ENCODE results near the gene FADS3.
A peak's percentile ranks its signal among the peaks of the same experiment; 100 is the strongest.

The FADS3 gene

DNA sequence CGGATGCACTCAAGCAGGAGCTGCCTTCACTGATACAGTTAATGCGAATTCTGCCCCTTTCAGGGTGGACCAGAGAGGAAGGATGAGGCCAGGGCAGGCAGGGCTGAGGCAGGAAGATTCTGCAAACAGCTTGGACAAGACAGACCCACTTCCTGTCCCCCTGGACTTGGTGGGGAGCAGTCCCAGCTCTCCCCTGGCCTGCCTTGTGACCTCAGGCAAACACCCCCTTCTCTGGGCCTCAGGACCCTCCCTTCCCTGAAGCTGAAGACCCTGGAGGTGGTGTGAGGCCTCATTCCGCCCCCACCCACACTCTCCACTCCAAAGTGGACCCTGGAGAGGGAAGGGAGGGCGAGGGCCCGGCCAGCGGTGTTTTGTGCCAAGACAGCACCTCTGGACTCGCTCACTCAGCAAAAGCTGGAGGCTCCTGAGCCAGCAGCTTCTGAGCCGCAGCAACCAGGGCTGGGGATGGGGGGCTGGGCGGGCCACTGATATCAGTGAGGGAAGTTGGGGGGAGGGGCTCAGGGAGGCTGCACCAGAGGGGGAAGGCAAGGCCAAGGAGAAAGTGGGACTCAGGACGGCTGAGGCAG is 17.5 kb upstream of the FADS3 start:
- Mint-ChIP-seq H3K36me3 (ENCODE audit: low read depth) (no peaks in the 10 kb centered on the region), H3K27ac (no peak overlapping the region), H3K9me3 (no peaks in the 10 kb centered on the region), H3K27me3 (ENCODE audit: low read depth) (peaks cover 6% of the 10 kb centered on the region), H3K4me3 (no peak overlapping the region), H3K4me1 (ENCODE audit: low read depth) (no peaks in the 10 kb centered on the region)
- no peak for DNase-seq (ENCODE audit: low spot score)

DNA sequence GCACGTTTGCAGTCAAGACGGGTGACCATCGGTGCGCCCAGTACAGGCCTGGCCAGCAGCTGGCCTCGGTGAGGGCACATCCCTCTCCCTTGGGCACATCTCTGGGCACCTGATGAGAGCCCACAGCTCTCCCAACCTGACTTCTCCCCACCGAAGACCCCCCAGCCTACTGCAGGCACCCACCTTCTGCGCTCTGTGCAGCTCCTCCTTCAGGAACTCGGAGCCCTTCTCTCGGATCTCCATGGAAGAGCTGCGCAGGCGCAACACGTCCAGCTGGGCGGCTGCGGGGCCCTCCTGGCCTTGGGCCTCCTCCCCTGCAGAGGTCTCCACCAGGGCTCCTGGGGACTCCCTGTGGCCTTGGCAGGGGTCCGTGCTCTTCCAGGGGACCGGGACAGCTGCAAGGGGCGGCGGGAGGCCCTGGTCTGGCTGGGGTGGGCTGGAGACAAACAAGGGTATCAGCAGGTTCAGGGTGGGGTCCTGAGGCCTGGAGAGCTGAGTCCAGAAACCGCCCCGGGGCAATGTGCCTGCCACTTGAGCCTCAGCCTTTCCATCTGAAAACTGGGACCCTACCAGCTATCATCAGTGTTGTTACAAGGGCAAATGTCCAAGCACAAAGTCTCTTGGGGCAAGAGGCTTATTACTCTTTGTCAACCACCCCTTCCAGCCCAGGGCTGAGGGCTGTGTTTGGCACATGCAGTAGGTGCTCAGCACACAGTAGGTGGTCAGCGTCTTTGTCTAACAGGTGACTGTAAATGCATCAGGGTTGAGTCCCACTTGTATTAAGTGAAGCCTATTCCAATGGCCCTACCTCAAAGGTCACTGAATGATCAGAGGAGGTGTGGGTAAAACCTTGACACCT is 16.8 kb upstream of the FADS3 start:
- Mint-ChIP-seq H3K27ac (no peak overlapping the region), H3K4me3 (no peak overlapping the region), H3K36me3 (ENCODE audit: low read depth) (no peaks in the 10 kb centered on the region), H3K9me3 (no peaks in the 10 kb centered on the region), H3K4me1 (ENCODE audit: low read depth) (no peaks in the 10 kb centered on the region), H3K27me3 (ENCODE audit: low read depth) (peaks cover 4% of the 10 kb centered on the region)
- DNase-seq (ENCODE audit: low spot score) = no peak

DNA sequence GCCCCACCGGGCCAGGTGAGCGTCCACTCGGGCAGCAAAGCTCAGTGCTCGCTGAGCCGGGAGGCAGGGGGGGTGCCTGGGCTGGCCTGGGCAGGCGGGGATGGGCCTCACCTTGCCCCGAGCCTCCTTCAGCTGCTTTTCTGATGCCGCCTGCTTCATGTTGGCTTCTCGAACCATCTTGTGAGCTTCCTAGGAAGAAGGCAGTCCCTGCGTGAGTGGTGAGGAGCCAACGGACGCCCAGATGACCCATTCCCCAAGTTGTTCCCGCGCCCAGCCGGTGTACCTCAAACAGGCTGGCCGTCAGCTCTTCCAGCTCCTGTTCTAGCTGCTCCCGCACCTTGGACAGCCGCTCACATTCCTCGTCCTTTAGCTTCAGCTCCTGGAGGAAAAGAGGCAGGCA is 15.9 kb upstream of the FADS3 start:
- no peaks in the 10 kb centered on the region for H3K36me3 Mint-ChIP-seq (ENCODE audit: low read depth)
- H3K27me3 Mint-ChIP-seq (ENCODE audit: low read depth) = peaks cover 4% of the 10 kb centered on the region
- H3K4me1 Mint-ChIP-seq (ENCODE audit: low read depth) = no peaks in the 10 kb centered on the region
- H3K9me3 Mint-ChIP-seq = no peaks in the 10 kb centered on the region
- no peak for DNase-seq (ENCODE audit: low spot score)
- H3K4me3 Mint-ChIP-seq = no peak overlapping the region
- H3K27ac Mint-ChIP-seq = no peak overlapping the region

GRCh38 chr11:61906522-61906909 is 15.2 kb upstream of the FADS3 start:
- DNase-seq (ENCODE audit: low spot score) = no peak
- Mint-ChIP-seq H3K27ac (no peak overlapping the region), H3K4me1 (ENCODE audit: low read depth) (no peaks in the 10 kb centered on the region), H3K9me3 (no peaks in the 10 kb centered on the region), H3K4me3 (no peak overlapping the region), H3K36me3 (ENCODE audit: low read depth) (no peaks in the 10 kb centered on the region), H3K27me3 (ENCODE audit: low read depth) (peaks cover 4% of the 10 kb centered on the region)

GRCh38 chr11:61905801-61906521 is 14.6 kb upstream of the FADS3 start:
- no peak overlapping the region for H3K4me3 Mint-ChIP-seq
- no peak overlapping the region for H3K27ac Mint-ChIP-seq
- H3K9me3 Mint-ChIP-seq = no peaks in the 10 kb centered on the region
- no peaks in the 10 kb centered on the region for H3K36me3 Mint-ChIP-seq (ENCODE audit: low read depth)
- no peaks in the 10 kb centered on the region for H3K4me1 Mint-ChIP-seq (ENCODE audit: low read depth)
- H3K27me3 Mint-ChIP-seq (ENCODE audit: low read depth) = peaks cover 4% of the 10 kb centered on the region
- DNase-seq (ENCODE audit: low spot score) = no peak

DNA sequence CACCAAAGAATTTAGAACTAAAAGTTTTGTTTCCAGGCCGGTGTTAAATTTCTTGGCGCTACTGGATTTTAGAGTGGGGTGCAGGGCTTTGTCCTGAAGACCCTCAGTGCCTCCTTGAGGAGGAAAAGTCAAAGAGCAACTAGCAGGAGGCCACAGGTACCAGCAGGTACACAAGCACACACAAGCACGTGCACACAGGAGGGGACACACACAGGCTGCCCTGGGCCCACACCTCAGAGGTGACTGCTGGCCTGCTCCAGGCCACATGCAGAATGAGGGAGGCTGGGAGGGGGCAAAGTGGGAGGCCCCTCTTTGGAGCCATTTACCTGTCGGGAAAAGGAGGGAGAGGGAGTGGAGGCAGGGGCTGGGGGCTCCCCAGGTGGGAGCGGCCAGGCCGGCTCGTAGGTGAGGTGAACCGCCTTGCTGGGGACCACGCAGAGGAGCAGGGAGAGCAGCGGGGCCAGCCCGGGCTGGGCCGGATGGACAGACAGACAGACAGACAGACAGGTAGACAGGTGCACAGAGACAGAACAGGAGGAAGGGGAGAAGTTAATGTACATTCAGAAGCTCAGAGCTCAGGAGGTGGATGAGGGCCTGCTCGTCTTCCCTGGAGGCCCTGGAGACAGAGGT is 13.8 kb upstream of the FADS3 start:
- H3K4me1 Mint-ChIP-seq (ENCODE audit: low read depth) = no peaks in the 10 kb centered on the region
- peaks cover 4% of the 10 kb centered on the region for H3K27me3 Mint-ChIP-seq (ENCODE audit: low read depth)
- H3K36me3 Mint-ChIP-seq (ENCODE audit: low read depth) = no peaks in the 10 kb centered on the region
- no peaks in the 10 kb centered on the region for H3K9me3 Mint-ChIP-seq
- no peak overlapping the region for H3K27ac Mint-ChIP-seq
- no peak for DNase-seq (ENCODE audit: low spot score)
- no peak overlapping the region for H3K4me3 Mint-ChIP-seq

DNA sequence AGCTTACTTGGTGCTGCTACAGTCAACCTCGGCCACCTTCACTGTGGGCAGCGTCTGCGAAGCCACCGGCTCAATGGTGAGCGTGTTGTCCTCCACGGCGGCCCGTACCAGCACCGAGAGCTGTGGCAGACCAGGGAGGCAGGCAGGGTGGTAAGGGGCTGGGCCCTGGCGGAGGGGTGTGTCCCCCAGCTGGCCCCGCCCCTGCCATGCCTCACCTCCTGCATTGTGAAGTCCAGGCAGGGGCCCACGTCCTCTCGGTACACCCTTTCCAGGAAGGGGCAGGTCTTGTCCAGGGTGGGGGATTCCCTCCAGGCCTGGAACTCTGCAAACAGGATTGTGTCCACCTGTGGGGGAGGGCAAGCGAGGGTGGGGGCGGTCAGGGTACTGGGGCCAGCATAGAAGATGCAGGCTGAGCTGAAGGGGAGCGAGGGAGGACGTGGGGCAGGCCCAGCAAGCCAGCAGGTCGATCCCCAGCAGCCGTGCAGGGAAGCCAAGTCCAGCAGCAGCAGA is 13.2 kb upstream of the FADS3 start:
- Mint-ChIP-seq H3K27ac (no peak overlapping the region), H3K9me3 (no peaks in the 10 kb centered on the region), H3K4me1 (ENCODE audit: low read depth) (no peaks in the 10 kb centered on the region), H3K36me3 (ENCODE audit: low read depth) (no peaks in the 10 kb centered on the region), H3K27me3 (ENCODE audit: low read depth) (peaks cover 4% of the 10 kb centered on the region), H3K4me3 (no peak overlapping the region)
- peak; percentile 26 for DNase-seq (ENCODE audit: low spot score)

DNA sequence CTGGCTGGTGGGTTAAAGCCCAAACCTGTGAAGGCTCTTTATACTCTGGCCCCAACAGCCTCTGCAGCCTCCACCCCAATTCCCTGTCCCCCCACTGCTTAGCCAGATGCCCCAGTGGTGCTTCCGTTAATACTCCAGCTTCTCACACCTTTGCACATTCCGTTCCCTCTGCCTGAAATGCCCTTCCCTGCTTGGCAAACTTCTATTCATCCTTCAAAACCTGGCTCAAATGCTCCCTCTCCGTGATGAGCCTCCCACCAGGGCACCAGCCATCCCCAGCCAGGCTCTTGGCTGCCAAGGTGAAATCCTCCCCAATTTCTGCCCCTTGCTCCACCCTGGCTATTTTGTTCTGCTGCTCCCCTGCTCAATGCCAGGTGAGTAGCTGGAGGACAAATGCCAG is 12.5 kb upstream of the FADS3 start:
- H3K4me3 Mint-ChIP-seq = no peak overlapping the region
- peaks cover 2% of the 10 kb centered on the region for H3K4me1 Mint-ChIP-seq (ENCODE audit: low read depth)
- no peaks in the 10 kb centered on the region for H3K36me3 Mint-ChIP-seq (ENCODE audit: low read depth)
- H3K9me3 Mint-ChIP-seq = no peaks in the 10 kb centered on the region
- no peak overlapping the region for H3K27ac Mint-ChIP-seq
- no peak for DNase-seq (ENCODE audit: low spot score)
- peaks cover 4% of the 10 kb centered on the region for H3K27me3 Mint-ChIP-seq (ENCODE audit: low read depth)

DNA sequence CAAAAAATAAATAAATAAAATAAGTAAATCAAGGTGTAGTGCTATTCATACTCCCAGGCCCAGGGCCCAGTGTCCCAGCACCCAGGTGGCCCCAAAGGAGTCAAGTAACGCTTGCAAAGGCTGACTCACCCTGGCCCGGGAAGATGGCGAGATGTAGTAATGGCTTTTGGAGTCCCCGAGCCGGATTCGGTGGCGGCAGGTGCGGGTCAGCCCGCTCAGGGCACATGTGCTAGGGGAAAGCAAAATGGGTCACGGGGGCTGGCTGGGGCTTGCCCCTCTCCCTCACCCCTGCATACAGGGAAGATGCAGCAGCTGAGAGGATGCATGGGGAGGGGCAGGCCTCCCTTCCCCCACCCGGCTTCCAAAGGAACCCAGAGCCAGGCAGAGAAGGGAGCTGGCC is 11.0 kb upstream of the FADS3 start:
- no peak overlapping the region for H3K4me3 Mint-ChIP-seq
- H3K27ac Mint-ChIP-seq = no peak overlapping the region
- peaks cover 4% of the 10 kb centered on the region for H3K27me3 Mint-ChIP-seq (ENCODE audit: low read depth)
- DNase-seq (ENCODE audit: low spot score) = no peak
- H3K36me3 Mint-ChIP-seq (ENCODE audit: low read depth) = no peaks in the 10 kb centered on the region
- H3K4me1 Mint-ChIP-seq (ENCODE audit: low read depth) = peaks cover 2% of the 10 kb centered on the region
- H3K9me3 Mint-ChIP-seq = no peaks in the 10 kb centered on the region

GRCh38 chr11:61901397-61901796 is 10.1 kb upstream of the FADS3 start:
- Mint-ChIP-seq H3K27ac (no peak overlapping the region), H3K9me3 (no peaks in the 10 kb centered on the region), H3K4me1 (ENCODE audit: low read depth) (peaks cover 2% of the 10 kb centered on the region), H3K27me3 (ENCODE audit: low read depth) (peaks cover 4% of the 10 kb centered on the region), H3K36me3 (ENCODE audit: low read depth) (no peaks in the 10 kb centered on the region), H3K4me3 (no peak overlapping the region)
- DNase-seq (ENCODE audit: low spot score) = no peak

- peaks cover 4% of the 10 kb centered on the region for H3K27me3 Mint-ChIP-seq (ENCODE audit: low read depth)
- no peak overlapping the region for H3K4me3 Mint-ChIP-seq
- H3K4me1 Mint-ChIP-seq (ENCODE audit: low read depth) = peaks cover 2% of the 10 kb centered on the region
- no peak overlapping the region for H3K27ac Mint-ChIP-seq
- no peak for DNase-seq (ENCODE audit: low spot score)
- H3K36me3 Mint-ChIP-seq (ENCODE audit: low read depth) = no peaks in the 10 kb centered on the region
- no peaks in the 10 kb centered on the region for H3K9me3 Mint-ChIP-seq
Measured at GRCh38 chr11:61900251-61900650, 8.9 kb upstream of the FADS3 start.

- Mint-ChIP-seq H3K4me3 (no peak overlapping the region), H3K36me3 (ENCODE audit: low read depth) (no peaks in the 10 kb centered on the region), H3K27ac (no peak overlapping the region), H3K4me1 (ENCODE audit: low read depth) (peaks cover 2% of the 10 kb centered on the region), H3K27me3 (ENCODE audit: low read depth) (peaks cover 4% of the 10 kb centered on the region), H3K9me3 (no peaks in the 10 kb centered on the region)
- DNase-seq (ENCODE audit: low spot score) = peak; percentile 84
Measured at GRCh38 chr11:61899146-61899841, 7.9 kb upstream of the FADS3 start.

- DNase-seq (ENCODE audit: low spot score) = no peak
- H3K4me1 Mint-ChIP-seq (ENCODE audit: low read depth) = peaks cover 2% of the 10 kb centered on the region
- no peak overlapping the region for H3K27ac Mint-ChIP-seq
- H3K27me3 Mint-ChIP-seq (ENCODE audit: low read depth) = no peaks in the 10 kb centered on the region
- H3K36me3 Mint-ChIP-seq (ENCODE audit: low read depth) = no peaks in the 10 kb centered on the region
- no peak overlapping the region for H3K4me3 Mint-ChIP-seq
- no peaks in the 10 kb centered on the region for H3K9me3 Mint-ChIP-seq
Measured at GRCh38 chr11:61898247-61898582, 6.9 kb upstream of the FADS3 start.

Measured in T-helper 2 cell treated with Interferon-gamma antibody and Interleukin-4, amounts not matched to agents 5 μg/mL and 100 μg/mL, for 36 hours (primary cell).